B cell (primary cell): ENCODE data around the gene PCDH9. TPM values are rescaled to one million over a fixed set of nuclear protein-coding genes. Genes with fewer than 3 reads are reported as not detected.

Experiments used
- ATAC-seq: fragments of 200-7000 bp; cut with Tn5 transposase; one replicate; pipeline ENCODE4 v1.10.0; 2021; ENCODE audit warnings: low read depth, mild to moderate bottlenecking, moderate number of reproducible peaks, moderate library complexity
- CTCF ChIA-PET: fragments of 350-600 bp; sonication (Branson Sonifier 250); formaldehyde crosslinking; loops from one replicate; lab custom pipeline; 2021; ENCODE audit warnings: antibody characterized with exemption, inconsistent platforms; lab: Charles Lee
- POLR2A ChIA-PET: fragments of 350-600 bp; sonication (Branson Sonifier 250); formaldehyde crosslinking; loops from one replicate; lab custom pipeline; 2021; ENCODE audit warnings: antibody characterized with exemption; lab: Charles Lee
- DNase-seq: peaks from one replicate; pipeline ENCODE4 v3.0.0; 2013
- H2AFZ ChIP-seq: 2 replicates; pipeline ENCODE4 v1.6.1; 2012; ENCODE audit warnings: mild to moderate bottlenecking, low read depth, low read length; ENCODE audit not compliant: insufficient read depth, poor library complexity, severe bottlenecking
- H3K27ac ChIP-seq, 2 donors: 1 replicate in 1 of 2; 2 replicates in 1 of 2; pipeline ENCODE4 v1.5.1; 2012 to 2013; ENCODE audit warnings: low read length in 2 of 2, mild to moderate bottlenecking in 2 of 2, moderate library complexity in 1 of 2
- H3K27me3 ChIP-seq, 4 experiments: fragments of 200-600 bp in 1 of 4; sonication (generic) in 1 of 4; replicated peaks in 1 of 4; 1 replicate in 2 of 4; 2 replicates in 2 of 4; pipeline versions ENCODE4 v1.6.1 to v1.7.0; 2013 to 2016; ENCODE audit warnings: low read length in 3 of 4, mild to moderate bottlenecking in 2 of 4, mixed read lengths in 1 of 4, moderate library complexity in 1 of 4; ENCODE audit not compliant: insufficient read depth in 4 of 4, control insufficient read depth in 3 of 4; ENCODE audit errors: control extremely low read depth in 1 of 4
- H3K36me3 ChIP-seq, 2 experiments: replicated peaks in 1 of 2; 1 replicate in 1 of 2; 2 replicates in 1 of 2; pipeline versions ENCODE4 v1.6.1 to v1.7.1; 2013; ENCODE audit warnings: low read length in 1 of 2; ENCODE audit not compliant: insufficient read depth in 2 of 2, control insufficient read depth in 1 of 2; ENCODE audit errors: control extremely low read depth in 1 of 2, extremely low read depth in 1 of 2
- H3K4me1 ChIP-seq, 2 donors: fragments of 200-600 bp in 1 of 2; sonication (generic) in 1 of 2; 1 replicate in 1 of 2; 2 replicates in 1 of 2; pipeline versions ENCODE4 v1.5.1 to v1.6.1; 2013 to 2017; ENCODE audit warnings: low read length in 2 of 2; ENCODE audit not compliant: control insufficient read depth in 2 of 2, insufficient read depth in 2 of 2
- H3K4me2 ChIP-seq: replicated peaks from 2 replicates; pipeline ENCODE3; 2012; ENCODE audit warnings: mild to moderate bottlenecking, low read depth, low read length; ENCODE audit not compliant: poor library complexity, severe bottlenecking
- H3K4me3 ChIP-seq, 5 experiments: fragments of 200-600 bp in 1 of 5; sonication (generic) in 1 of 5; 1 replicate in 3 of 5; 2 replicates in 2 of 5; pipeline versions ENCODE4 v1.5.1 to v1.7.0; 2011 to 2016; ENCODE audit warnings: low read length in 4 of 5, mild to moderate bottlenecking in 4 of 5, low read depth in 2 of 5, control low read depth in 1 of 5, moderate library complexity in 1 of 5; ENCODE audit not compliant: insufficient read depth in 1 of 5; ENCODE audit errors: control extremely low read depth in 1 of 5, extremely low read depth in 1 of 5
- H3K79me2 ChIP-seq: fragments of 200-600 bp; sonication (generic); one replicate; pipeline ENCODE4 v1.6.0; 2016; ENCODE audit warnings: low read length; ENCODE audit not compliant: control insufficient read depth, insufficient read depth
- H3K9ac ChIP-seq: fragments of 200-600 bp; sonication (generic); 2 replicates; pipeline ENCODE4 v1.6.1; 2017; ENCODE audit warnings: mild to moderate bottlenecking, low read length, moderate library complexity
- H3K9me3 ChIP-seq, 3 donors: one replicate each; pipeline versions ENCODE4 v1.6.1 to v1.7.1; 2013; ENCODE audit warnings: low read length in 2 of 3; ENCODE audit not compliant: control insufficient read depth in 2 of 3, insufficient read depth in 1 of 3; ENCODE audit errors: control extremely low read depth in 1 of 3
- H4K20me1 ChIP-seq: 2 replicates; pipeline ENCODE4 v1.6.0; 2012; ENCODE audit warnings: mild to moderate bottlenecking, low read length; ENCODE audit not compliant: insufficient read depth, control insufficient read depth, poor library complexity, severe bottlenecking
- H3K27ac Mint-ChIP-seq: one replicate; pipeline ENCODE4 v1.8.0; 2021; ENCODE audit warnings: mixed read lengths
- H3K27me3 Mint-ChIP-seq: one replicate; pipeline ENCODE4 v1.8.0; 2021; ENCODE audit warnings: mixed read lengths
- H3K4me1 Mint-ChIP-seq: one replicate; pipeline ENCODE4 v1.8.0; 2021; ENCODE audit warnings: mixed read lengths
- H3K4me3 Mint-ChIP-seq: one replicate; pipeline ENCODE4 v1.8.0; 2021; ENCODE audit warnings: mixed read lengths
- H3K9me3 Mint-ChIP-seq: one replicate; pipeline ENCODE4 v1.8.0; 2022; ENCODE audit warnings: mixed read lengths; ENCODE audit not compliant: insufficient read depth
- CTCF ChIP-seq: fragments of 200-600 bp; IDR thresholded peaks from one replicate; pipeline ENCODE4 v1.8.0; 2022; ENCODE audit warnings: antibody characterized with exemption, mild to moderate bottlenecking
- EZH2 ChIP-seq: IDR thresholded peaks from 2 replicates; pipeline ENCODE4 v1.6.1; 2012; ENCODE audit warnings: borderline replicate concordance, low read depth, mild to moderate bottlenecking, moderate library complexity, low read length; ENCODE audit not compliant: insufficient read depth, poor library complexity, severe bottlenecking
- WGBS: methylation state at CpG from one replicate; pipeline ENCODE4 v1.1.5; 2013; ENCODE audit warnings: missing lambda C conversion rate; ENCODE audit not compliant: insufficient coverage; 5-methylcytosine and 5-hydroxymethylcytosine counted together
- intact Hi-C: fragments of 100-400 bp; cut with micrococcal nuclease; formaldehyde crosslinking; loops from one replicate; pipeline ENCODE4 v1.10.0; 2022
- polyA plus RNA-seq: library from polyadenylated mRNA; depleted of rRNA; stranded (reverse); fragments of >200 nt; gene quantifications from 2 replicates; pipeline ENCODE4 v1.2.3, GENCODE V29; 2012
- total RNA-seq, 2 donors: library from RNA; stranded (reverse); fragments of 120-200 nt in 1 of 2; gene quantifications; 1 replicate in 1 of 2; 2 replicates in 1 of 2; pipeline versions ENCODE4 v1.2.3 to v1.2.4, GENCODE V29; 2013 to 2022

The PCDH9 gene
- total and polyA plus RNA-seq, 2 donors (not counting 1 experiment from before 2014, with no cell fraction given), result 13.1 to 21.8 TPM

- ATAC-seq, result no peak
- Histone ChIP-seq H3K36me3 (no peaks in the 10 kb centered on the region), H3K4me3 (no peak overlapping the region), H3K79me2 (no peaks in the 10 kb centered on the region), H3K27me3 (no peaks in the 10 kb centered on the region), H3K27ac (no peak overlapping the region), H3K9ac (no peak overlapping the region), H3K4me1 (peaks cover 0 to 4% of the 10 kb centered on the region in 2 donors), H4K20me1 (no peaks in the 10 kb centered on the region), H2AFZ (no peak overlapping the region), H3K4me2 (no peak overlapping the region), H3K9me3 (peaks cover 0 to 8% (median 0%) of the 10 kb centered on the region in 3 donors)
- ChIA-PET CTCF (no interaction called here), POLR2A (no interaction called here)
- DNase-seq, result no peak
- TF ChIP-seq EZH2, result no peak
- Mint-ChIP-seq H3K4me3 (no peak overlapping the region), H3K9me3 (no peaks in the 10 kb centered on the region), H3K4me1 (peaks cover 2% of the 10 kb centered on the region), H3K27me3 (no peaks in the 10 kb centered on the region), H3K27ac (no peak overlapping the region)
- WGBS, result 100% methylated on average over 3 of the region's 3 CpGs
- intact Hi-C loops, result no loop called here
Observed at GRCh38 chr13:66840621-66841020, 389.5 kb downstream of the PCDH9 start.

GRCh38 chr13:66837246-66837645, 392.9 kb downstream of the PCDH9 start:
- ChIA-PET POLR2A (no interaction called here), CTCF (interaction anchor here (0.6 kb wide), 1 partner anchor 250 kb away, joined by 3 read pairs; no protein-coding TSS in a partner anchor)
- no peak overlapping the region for H3K27ac Mint-ChIP-seq
- H3K4me1 Mint-ChIP-seq, result peaks cover 4% of the 10 kb centered on the region
- H4K20me1 ChIP-seq, result no peaks in the 10 kb centered on the region
- WGBS, result 60% methylated on average over 2 of the region's 10 CpGs
- no peaks in the 10 kb centered on the region for H3K9me3 ChIP-seq
- DNase-seq (no peak), ATAC-seq (no peak)
- H3K4me3 ChIP-seq, result no peak overlapping the region
- no peak for TF ChIP-seq EZH2
- TF ChIP-seq CTCF, result no peak
- no peaks in the 10 kb centered on the region for H3K79me2 ChIP-seq
- H3K4me3 Mint-ChIP-seq, result no peak overlapping the region
- no peaks in the 10 kb centered on the region for H3K36me3 ChIP-seq
- peaks cover 0 to 4% of the 10 kb centered on the region in 2 donors for H3K4me1 ChIP-seq
- H3K27me3 Mint-ChIP-seq, result no peaks in the 10 kb centered on the region
- H3K9ac ChIP-seq, result no peak overlapping the region
- intact Hi-C loops, result no loop called here
- H3K27me3 ChIP-seq, result no peaks in the 10 kb centered on the region
- H3K4me2 ChIP-seq, result no peak overlapping the region
- H3K27ac ChIP-seq, result no peak overlapping the region
- no peaks in the 10 kb centered on the region for H3K9me3 Mint-ChIP-seq
- H2AFZ ChIP-seq, result no peak overlapping the region
